GM21367 (cell line): ENCODE measurements around the gene NFIA.
"Not testable (repeated sequence)": the region's sequence is repeated elsewhere in the genome, so short reads cannot be mapped to it uniquely, and the experiment has no call there.

ENCODE experiments used
- ATAC-seq: cut with Tn5 transposase; IDR thresholded peaks from one replicate; pipeline ENCODE4 v1.9.1; 2021; ENCODE audit not compliant: unreplicated experiment

The NFIA gene

GRCh38 chr1:61266738-61267137 lies 184.4 kb downstream of the NFIA start:
- ATAC-seq = no peak

DNA sequence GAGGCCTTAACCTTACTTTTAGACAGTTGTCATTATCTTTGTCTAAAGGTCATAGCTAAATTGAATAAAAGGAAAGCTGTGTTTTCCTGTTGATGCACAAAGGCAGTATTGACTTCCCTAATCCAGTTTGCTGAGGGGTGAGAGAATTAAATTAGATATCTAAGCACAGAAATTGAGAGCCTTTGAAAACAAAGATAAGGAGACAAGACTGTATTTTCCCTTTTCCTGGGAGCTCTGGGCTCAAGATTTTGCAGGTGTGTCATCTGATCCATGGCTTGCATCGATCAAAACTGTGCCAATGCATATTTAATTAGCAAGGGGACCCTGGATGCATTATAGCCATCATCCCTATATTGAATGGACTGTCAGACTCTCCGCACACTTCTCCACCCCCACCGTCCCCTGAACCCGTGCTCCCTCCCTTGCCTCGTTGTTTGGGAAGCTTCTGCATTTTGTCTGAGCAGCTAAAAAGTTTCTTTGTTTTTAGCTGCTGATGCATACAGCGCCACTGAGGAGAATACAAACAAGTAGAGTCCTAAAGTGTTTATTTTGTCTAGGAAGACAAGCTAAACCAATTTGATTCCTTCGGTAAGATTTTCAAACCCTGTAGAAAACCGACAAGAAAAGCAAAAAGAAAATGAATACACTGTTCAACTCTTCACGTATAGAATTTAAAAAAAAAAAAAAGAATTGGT lies 186.3 kb downstream of the NFIA start:
- no peak for ATAC-seq

DNA sequence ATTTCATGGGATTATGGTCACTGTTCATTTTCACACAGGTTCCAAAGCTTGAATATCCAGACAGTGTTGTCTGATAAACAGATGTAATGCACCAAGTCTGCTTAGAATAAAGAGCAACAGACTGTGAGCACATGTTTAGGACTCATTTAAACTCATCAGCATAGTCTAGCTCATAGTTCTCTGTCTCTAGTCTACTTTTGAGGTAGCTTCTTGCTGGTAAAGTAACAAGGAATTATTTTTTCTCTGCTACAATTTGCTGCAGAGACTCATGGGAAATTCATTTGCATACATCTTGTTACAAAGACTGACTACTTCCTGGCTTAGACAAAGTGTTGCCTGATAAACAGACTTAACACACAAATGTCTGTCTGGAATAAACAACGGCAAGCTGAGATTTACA lies 187.2 kb downstream of the NFIA start:
- ATAC-seq = no peak

DNA sequence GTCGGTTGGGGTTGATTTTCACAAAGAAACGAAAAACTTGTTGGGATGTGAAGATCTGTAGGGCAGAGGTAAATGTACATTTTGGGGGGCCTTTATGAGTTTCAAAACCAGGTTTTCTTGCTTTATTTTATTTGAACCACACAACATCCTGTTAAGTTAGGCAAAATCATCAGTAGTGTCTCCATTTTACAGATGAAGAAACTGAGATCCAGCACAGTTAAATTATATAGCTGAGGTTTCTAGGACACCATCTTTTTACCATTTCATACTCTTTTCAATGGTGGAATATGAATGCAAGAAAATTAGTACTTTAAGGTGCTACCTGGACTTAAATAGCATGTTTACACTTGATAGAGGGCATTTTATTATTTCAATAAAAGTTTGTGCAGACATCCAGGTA lies 187.7 kb downstream of the NFIA start:
- no peak for ATAC-seq

- ATAC-seq = no peak
These were observed 188.5 kb downstream of the NFIA start for GRCh38 chr1:61270761-61271411.

DNA sequence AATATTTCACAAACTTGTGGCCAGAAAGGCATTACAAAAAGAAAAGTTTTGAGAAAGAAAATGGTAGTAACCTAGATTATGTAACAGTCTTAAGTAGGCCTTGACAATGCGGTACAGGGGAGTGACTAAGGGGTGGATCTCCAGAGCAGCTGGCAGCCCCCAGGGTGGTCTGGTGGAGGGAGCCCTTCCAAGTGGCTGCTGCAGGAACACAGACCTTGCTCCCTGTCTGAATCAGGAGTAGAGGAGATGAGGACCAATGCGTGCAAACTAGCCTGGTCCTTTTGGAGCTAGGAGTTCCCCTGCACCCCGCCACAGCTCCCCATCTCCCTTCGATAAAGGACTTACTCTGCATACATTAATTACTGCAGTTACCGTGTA lies 189.0 kb downstream of the NFIA start:
- ATAC-seq = no peak

GRCh38 chr1:61273167-61273705 lies 190.9 kb downstream of the NFIA start:
- ATAC-seq = no peak

DNA sequence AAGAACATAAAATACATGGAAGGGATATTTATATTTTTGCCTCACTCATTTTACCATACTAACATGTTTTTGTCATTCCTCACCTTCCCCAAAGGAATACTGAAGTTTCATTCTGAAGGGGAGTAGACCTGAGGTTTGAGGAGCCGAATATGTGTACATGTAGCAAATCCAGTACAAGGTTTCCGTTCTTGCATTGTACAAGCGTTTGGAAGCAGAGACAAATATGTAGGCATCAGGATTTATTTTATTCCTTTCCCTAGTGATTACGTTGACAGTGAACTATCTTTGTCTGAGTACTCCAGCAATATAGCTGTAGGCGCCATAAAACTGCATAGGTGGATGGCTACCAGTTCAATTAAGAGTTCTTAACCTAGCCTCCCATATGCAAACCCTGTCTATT lies 191.5 kb downstream of the NFIA start:
- no peak for ATAC-seq

DNA sequence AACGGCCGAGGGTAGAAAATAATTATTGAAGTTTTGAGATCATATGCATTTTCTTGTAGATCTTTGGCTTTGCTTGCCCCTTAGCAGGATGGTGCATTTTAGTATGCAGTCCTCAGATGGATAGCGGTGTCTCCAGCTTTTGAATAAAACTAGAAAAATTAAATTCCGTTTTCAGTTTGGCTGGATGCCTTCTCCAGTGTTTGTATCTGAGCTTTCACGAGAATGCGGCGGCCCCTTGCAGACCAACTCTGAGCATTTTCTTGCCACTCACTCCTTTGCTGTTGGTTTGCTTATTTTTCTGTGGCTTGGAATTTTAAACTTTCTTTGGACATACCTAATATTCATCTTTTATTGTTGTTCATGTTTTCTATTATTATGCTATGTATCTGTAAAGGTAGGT lies 192.6 kb downstream of the NFIA start:
- ATAC-seq = no peak

DNA sequence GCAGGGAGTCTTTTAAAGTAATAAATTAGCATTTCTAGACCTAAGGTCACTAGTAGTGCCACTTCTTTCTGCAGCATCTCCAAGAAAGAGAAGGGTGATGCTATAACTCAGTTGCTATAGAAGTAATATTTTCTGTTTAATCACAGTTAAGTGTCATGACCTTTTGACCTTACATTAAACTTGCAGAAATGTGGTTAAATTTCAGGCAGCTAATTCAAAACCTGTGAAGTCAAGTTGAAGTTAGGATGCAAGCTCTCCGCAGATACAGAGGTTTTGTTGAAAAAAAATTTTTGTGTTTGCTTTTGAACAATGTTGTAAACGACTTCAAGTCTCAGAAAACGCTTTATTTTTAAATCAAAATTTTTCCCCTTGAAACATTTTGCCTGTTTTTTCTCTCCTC lies 193.9 kb downstream of the NFIA start:
- no peak for ATAC-seq

- no peak for ATAC-seq
These were observed 194.8 kb downstream of the NFIA start for GRCh38 chr1:61277121-61277690.

DNA sequence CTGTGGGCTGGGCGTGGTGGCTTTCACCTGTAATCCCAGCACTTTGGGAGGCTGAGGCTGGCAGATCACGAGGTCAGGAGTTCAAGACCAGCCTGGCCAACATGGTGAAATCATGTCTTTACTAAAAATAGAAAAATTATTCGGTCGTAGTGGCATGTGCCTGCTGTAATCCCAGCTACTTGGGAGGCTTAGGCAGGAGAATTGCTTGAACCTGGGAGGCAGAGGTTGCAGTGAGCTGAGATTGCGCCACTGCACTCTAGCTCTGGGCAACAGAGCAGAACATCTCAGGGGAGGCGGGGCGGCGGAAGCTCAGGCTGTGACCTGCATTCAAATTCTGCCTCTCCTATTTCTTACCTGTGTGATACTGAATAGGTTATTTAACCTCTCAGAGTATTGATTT lies 196.1 kb downstream of the NFIA start:
- ATAC-seq = not testable (repeated sequence)

DNA sequence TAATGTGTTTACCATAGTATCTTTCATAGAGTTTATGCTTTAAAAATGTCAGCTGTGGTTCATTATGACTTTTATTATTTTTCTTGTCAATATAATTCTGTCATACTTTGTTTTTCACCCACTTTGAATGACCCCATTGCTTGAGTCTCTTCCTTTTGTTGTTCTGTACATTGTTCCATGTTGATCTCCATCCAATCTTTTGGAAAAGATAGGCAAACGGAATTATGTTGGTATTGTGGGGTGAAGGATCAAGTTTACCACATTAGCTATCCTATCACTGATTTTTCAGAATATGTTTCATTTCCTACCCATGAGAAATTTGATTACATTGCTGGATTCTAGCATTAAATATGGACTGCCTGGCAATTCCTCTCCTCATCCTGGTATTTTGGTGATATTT lies 196.6 kb downstream of the NFIA start:
- ATAC-seq = no peak

GRCh38 chr1:61279570-61279969 lies 197.2 kb downstream of the NFIA start:
- no peak for ATAC-seq

GRCh38 chr1:61280452-61280851 lies 198.1 kb downstream of the NFIA start:
- no peak for ATAC-seq

DNA sequence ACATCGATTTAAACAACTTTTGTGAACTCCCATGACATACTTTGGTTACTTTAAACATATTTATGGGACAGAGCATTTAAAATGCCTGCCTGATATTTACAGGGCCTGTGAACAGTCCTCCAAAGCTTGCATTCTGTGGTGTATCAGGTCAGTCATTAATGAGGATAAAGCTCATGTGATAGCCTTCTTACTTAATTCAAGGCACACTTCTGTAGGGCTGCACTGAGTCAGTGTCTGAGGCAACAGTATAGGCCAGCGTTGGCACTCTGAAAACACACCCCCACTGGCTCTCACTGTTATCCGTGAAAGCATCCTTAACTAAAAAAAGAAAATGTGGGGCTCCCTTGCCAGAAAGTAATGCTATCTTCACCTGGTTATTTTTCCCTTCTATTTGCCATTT lies 200.0 kb downstream of the NFIA start:
- ATAC-seq = no peak

- ATAC-seq = no peak
These were observed 202.0 kb downstream of the NFIA start for GRCh38 chr1:61284248-61284854.

DNA sequence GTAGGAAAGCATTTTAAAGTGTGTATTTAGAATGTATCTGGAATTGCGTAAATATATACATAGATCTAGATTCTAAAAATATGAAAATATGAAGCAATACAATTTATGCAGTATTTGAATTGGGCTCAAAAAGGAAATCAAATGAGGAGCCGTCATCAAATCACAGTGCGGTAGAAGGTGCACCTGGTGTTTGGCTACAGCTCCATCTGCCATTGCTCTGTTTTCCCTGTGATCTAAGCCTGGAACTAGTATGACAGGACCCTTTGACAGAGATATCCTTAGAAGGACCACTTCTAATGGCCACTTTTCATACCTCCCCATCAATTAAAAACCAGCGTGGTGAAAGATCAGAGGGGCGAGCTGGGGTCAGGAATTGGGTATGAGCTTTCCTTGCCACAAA lies 202.6 kb downstream of the NFIA start:
- ATAC-seq = no peak

- ATAC-seq = no peak
These were observed 203.1 kb downstream of the NFIA start for GRCh38 chr1:61285371-61285885.

GRCh38 chr1:61287014-61287413 lies 204.7 kb downstream of the NFIA start:
- ATAC-seq = no peak

- no peak for ATAC-seq
These were observed 205.4 kb downstream of the NFIA start for GRCh38 chr1:61287734-61288133.
